Cardiac fibroblast (primary cell): Measurements from ENCODE around the gene UNC13C.

Experiments
- DNase-seq, 2 donors: peaks; one replicate each; pipeline versions ENCODE4 v3.0.0 to v3.0.0-alpha.2; 2010; ENCODE audit warnings: low read depth in 2 of 2
- H3K4me3 ChIP-seq, 2 donors: replicated peaks in 1 of 2; 1 replicate in 1 of 2; 2 replicates in 1 of 2; pipeline ENCODE4 v1.5.1; 2011; ENCODE audit warnings: low read depth in 2 of 2, low read length in 2 of 2, mild to moderate bottlenecking in 2 of 2, moderate library complexity in 1 of 2
- TF ChIP-seq, protein P1 (sequence below): IDR thresholded peaks from one replicate; pipeline ENCODE4 v1.5.1; 2011; ENCODE audit warnings: low read depth, mild to moderate bottlenecking, low read length, inconsistent platforms

The UNC13C gene

DNA sequence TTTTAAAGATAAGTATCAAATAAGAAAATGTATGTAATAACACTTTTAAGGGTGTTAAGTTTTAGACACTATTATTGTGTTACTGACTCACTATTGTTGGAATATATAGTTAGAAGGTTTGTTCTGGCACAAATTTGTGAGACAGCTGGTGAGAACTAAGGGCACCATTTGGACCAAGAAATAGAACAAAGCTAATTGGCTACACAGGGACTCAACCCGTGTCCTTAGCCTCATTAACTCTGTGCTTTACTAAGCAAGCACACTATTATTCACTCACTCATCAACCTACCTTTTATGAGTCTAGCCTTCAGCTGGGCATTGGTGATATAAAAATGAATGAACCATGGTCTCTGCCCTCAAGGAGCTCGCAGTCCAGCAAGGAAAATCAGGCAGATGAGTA lies 4.1 kb upstream of the UNC13C start:
- DNase-seq: no peak
- TF ChIP-seq, protein P1, sequence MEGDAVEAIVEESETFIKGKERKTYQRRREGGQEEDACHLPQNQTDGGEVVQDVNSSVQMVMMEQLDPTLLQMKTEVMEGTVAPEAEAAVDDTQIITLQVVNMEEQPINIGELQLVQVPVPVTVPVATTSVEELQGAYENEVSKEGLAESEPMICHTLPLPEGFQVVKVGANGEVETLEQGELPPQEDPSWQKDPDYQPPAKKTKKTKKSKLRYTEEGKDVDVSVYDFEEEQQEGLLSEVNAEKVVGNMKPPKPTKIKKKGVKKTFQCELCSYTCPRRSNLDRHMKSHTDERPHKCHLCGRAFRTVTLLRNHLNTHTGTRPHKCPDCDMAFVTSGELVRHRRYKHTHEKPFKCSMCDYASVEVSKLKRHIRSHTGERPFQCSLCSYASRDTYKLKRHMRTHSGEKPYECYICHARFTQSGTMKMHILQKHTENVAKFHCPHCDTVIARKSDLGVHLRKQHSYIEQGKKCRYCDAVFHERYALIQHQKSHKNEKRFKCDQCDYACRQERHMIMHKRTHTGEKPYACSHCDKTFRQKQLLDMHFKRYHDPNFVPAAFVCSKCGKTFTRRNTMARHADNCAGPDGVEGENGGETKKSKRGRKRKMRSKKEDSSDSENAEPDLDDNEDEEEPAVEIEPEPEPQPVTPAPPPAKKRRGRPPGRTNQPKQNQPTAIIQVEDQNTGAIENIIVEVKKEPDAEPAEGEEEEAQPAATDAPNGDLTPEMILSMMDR: no peak
- no peak overlapping the region for H3K4me3 ChIP-seq

DNA sequence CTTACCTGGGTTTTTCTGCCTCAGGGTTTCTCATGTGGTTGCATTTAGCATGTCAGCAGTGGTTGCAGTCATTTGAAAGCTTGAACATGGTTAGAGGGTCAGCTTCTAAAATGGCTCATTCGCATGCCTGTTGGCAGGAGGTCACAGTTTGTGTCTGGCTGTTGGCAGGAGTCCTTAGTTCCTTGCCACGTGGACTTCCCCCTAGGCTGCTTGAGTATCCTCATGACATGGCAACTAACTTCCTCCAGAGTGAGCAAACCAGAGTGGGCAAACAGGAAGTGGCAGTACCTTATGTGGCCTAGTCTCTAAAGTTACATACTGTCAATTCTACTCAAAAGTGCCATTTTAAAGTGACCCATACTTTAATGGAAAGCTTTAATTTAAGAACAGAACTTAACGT lies 3.4 kb upstream of the UNC13C start:
- TF ChIP-seq, protein P1: no peak
- DNase-seq: no peak
- H3K4me3 ChIP-seq: no peak overlapping the region

DNA sequence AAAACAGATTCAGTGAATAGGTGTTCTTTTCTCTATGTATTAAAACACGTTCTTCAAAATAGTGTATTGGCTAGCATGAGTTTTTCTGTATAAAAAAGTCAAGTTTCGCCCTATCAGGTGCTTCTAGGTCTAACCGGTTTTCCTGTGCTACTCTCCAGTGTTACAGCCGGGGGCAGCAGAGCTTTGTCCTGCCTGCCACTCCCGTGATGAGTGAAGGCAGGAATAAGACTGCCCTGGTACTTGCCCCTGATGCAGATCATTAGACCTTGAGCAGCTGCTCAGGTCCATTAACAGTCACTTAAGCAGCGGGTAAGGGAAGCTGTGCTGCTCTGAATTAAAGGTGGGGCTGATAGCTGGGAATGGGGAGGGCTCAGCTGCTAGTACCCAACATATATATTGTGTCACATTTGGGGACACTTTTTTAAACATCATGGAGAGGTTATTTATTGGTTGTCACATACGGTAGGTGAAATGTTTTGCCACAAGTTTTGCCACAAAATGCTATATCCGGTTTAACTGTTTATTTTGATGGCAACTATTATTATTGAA lies 1.3 kb upstream of the UNC13C start:
- TF ChIP-seq, protein P1: no peak
- H3K4me3 ChIP-seq: no peak overlapping the region
- no peak for DNase-seq

DNA sequence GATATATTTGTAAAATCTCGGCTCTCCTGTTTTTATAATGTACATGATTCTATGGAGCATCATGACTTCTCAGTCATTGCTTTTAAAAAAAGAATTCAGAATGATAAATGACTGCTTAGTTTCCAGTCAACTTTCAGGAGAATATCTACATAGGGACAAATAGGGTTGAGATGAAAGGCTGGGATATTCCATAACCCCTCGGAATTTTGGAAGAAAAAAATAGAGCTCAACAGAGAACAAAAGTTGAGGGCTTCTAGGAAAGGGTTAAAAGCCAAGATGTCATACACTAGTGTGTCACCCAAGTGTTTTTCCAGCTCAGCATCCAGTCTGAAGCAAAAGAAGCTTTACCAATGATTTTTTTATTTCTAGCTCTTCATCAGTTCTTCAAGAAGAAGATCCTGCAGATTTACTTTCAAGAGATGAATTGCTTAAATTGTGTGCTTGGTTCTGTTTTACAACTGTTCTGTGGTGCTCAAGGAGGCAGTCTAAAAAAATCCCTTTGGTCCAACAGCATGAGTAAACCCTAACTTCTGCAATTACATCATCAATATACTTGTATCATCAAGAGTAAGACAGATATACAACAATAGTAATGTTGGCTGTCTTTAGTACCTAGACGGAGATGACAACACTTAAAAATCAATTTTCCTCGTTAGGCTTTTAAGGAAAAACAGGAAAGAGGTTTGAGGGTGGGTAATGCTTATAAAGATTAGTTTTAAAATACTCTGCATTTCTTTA lies 979 bp downstream of the UNC13C start:
- TF ChIP-seq, protein P1: no peak
- no peak overlapping the region for H3K4me3 ChIP-seq
- no peak for DNase-seq

DNA sequence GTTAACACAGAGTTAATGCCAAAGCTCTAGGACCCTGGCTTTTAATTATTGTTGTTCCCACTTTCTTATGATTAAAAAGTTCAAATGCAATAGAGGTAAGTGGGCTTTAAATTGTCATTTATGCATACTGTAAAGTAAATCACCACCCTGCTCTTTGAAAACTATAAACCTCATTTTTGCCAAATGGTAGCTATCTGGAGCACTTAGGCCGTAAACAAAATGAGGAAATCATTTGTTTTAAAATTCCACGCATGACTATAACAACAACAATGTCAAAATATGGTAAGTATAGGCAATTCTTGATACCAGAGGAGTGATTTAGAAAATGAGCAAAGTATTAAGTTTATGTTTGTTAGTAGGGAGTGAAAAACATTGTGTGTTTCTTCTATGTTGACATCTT lies 1.8 kb downstream of the UNC13C start:
- TF ChIP-seq, protein P1: no peak
- no peak overlapping the region for H3K4me3 ChIP-seq
- DNase-seq: no peak

DNA sequence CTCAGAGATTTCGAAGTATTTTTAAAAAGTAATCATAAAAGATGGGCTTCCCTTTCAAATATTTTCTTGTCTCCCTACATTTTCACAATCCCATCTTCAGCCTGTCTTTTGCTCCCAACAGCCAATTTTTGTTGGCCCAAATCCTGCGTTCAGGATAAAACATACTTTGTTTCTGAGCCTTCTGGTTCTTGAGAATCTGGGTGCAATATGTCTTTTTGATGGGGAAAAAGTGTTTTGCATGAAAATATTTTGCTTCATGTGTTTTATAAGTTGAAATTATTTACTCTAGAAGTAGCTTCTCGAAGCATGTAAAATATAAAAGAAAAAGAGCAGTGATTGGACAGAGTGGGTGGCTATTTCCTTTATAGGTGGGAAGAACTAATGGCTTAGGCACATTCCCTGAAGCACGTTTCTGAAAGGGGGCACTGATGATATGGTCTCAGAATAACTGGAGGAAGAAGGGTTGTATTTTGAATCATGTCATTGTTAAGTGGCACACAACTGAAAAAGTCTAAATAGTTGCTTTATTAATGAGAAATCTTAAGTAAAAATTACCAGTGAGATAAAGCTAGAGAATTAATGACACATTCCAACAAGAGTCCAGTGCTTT lies 3.9 kb downstream of the UNC13C start:
- no peak overlapping the region for H3K4me3 ChIP-seq
- TF ChIP-seq, protein P1: no peak
- DNase-seq: no peak
